Mesendoderm (in vitro differentiated cells): ENCODE measurements around the gene SIGLEC9.

Experiments used
- DNase-seq: peaks from one replicate; pipeline ENCODE4 v3.0.0; 2013
- H2AK5ac ChIP-seq: 2 replicates; pipeline ENCODE4 v1.6.1; 2013; ENCODE audit warnings: low read length, inconsistent platforms
- H2BK120ac ChIP-seq: 2 replicates; pipeline ENCODE4 v1.6.1; 2013; ENCODE audit warnings: low read depth, mild to moderate bottlenecking, low read length, moderate library complexity, mixed read lengths
- H2BK15ac ChIP-seq: replicated peaks from 2 replicates; pipeline ENCODE4 v1.6.1; 2013; ENCODE audit warnings: low read depth, mild to moderate bottlenecking, moderate library complexity
- H2BK5ac ChIP-seq: 2 replicates; pipeline ENCODE4 v1.6.1; 2013; ENCODE audit warnings: low read length, inconsistent platforms
- H3K18ac ChIP-seq: 2 replicates; pipeline ENCODE4 v1.6.1; 2013; ENCODE audit warnings: mild to moderate bottlenecking, low read length, mixed read lengths
- H3K23ac ChIP-seq: one replicate; pipeline ENCODE4 v1.6.1; 2013; ENCODE audit warnings: low read length
- H3K27ac ChIP-seq: 2 replicates; pipeline ENCODE4 v1.5.1; 2013; ENCODE audit warnings: low read depth, mild to moderate bottlenecking, inconsistent platforms, low read length, moderate library complexity
- H3K27me3 ChIP-seq: 2 replicates; pipeline ENCODE4 v1.6.1; 2013; ENCODE audit warnings: low read length, control low read depth, mild to moderate bottlenecking, inconsistent platforms; ENCODE audit not compliant: insufficient read depth, poor library complexity
- H3K36me3 ChIP-seq: 2 replicates; pipeline ENCODE4 v1.6.1; 2013; ENCODE audit warnings: low read length, inconsistent platforms; ENCODE audit not compliant: control insufficient read depth, insufficient read depth
- H3K4ac ChIP-seq: one replicate; pipeline ENCODE4 v1.6.1; 2013; ENCODE audit warnings: low read depth, mild to moderate bottlenecking, low read length, moderate library complexity
- H3K4me1 ChIP-seq: 2 replicates; pipeline ENCODE4 v1.6.1; 2013; ENCODE audit warnings: low read depth, low read length, inconsistent platforms; ENCODE audit not compliant: control insufficient read depth
- H3K4me2 ChIP-seq: 2 replicates; pipeline ENCODE4 v1.6.1; 2013; ENCODE audit warnings: low read length
- H3K4me3 ChIP-seq: 2 replicates; pipeline ENCODE4 v1.5.1; 2013; ENCODE audit warnings: mild to moderate bottlenecking, low read length
- H3K56ac ChIP-seq: one replicate; pipeline ENCODE4 v1.6.1; 2013; ENCODE audit warnings: low read length
- H3K79me1 ChIP-seq: 2 replicates; pipeline ENCODE4 v1.6.1; 2013; ENCODE audit warnings: low read length, inconsistent platforms
- H3K79me2 ChIP-seq: 2 replicates; pipeline ENCODE4 v1.6.1; 2013; ENCODE audit warnings: mild to moderate bottlenecking, low read length; ENCODE audit not compliant: control insufficient read depth, insufficient read depth
- H3K9ac ChIP-seq: 2 replicates; pipeline ENCODE4 v1.6.1; 2013; ENCODE audit warnings: low read length, inconsistent platforms
- H4K5ac ChIP-seq: one replicate; pipeline ENCODE4 v1.6.1; 2013; ENCODE audit warnings: low read length
- H4K8ac ChIP-seq: one replicate; pipeline ENCODE4 v1.6.1; 2013; ENCODE audit warnings: low read depth, mild to moderate bottlenecking, control low read depth, low read length, moderate library complexity
- WGBS: extraction: QIAGEN DNeasy Blood & Tissue Kit; methylation state at CpG from one replicate; pipeline ENCODE4 v1.1.7; 2013; ENCODE audit warnings: low lambda C conversion rate, missing lambda C conversion rate; ENCODE audit not compliant: insufficient coverage; ENCODE audit errors: extremely low coverage; 5-methylcytosine and 5-hydroxymethylcytosine counted together

Gene SIGLEC9

DNA sequence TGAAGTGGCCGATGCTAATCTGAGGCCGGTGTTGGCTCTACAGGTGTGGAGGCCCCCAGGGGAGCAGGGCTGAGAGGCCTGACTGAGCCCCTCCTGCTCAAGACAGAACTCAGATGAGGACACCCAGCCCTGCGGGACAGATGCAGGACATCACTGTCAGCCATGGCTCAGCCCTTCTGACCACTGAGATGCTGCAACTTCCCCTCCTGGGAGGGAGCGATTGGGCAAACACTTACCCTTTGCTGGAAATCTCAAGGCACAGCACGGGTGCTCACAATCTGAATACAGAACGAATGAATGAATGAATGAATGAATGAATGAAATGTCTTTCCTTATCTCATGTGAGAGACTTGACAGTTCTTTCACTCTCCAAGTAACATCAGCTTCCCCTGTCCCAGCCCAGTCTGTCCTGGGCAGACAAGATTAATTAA is 13.9 kb downstream of the SIGLEC9 start:
- no peak overlapping the region for H3K23ac ChIP-seq
- H2AK5ac ChIP-seq: no peak overlapping the region
- no peak overlapping the region for H4K5ac ChIP-seq
- no peak overlapping the region for H2BK5ac ChIP-seq
- no peak overlapping the region for H2BK15ac ChIP-seq
- no peak overlapping the region for H3K4ac ChIP-seq
- H3K4me3 ChIP-seq: no peak overlapping the region
- no peak overlapping the region for H3K9ac ChIP-seq
- no peak overlapping the region for H3K56ac ChIP-seq
- no peak overlapping the region for H3K27ac ChIP-seq
- H3K4me2 ChIP-seq: no peak overlapping the region
- no peaks in the 10 kb centered on the region for H3K79me1 ChIP-seq
- no peaks in the 10 kb centered on the region for H3K4me1 ChIP-seq
- WGBS: no CpG with 5 or more reads among the region's 6 CpGs
- H3K27me3 ChIP-seq: no peaks in the 10 kb centered on the region
- H3K18ac ChIP-seq: no peak overlapping the region
- H3K36me3 ChIP-seq: no peaks in the 10 kb centered on the region
- no peaks in the 10 kb centered on the region for H3K79me2 ChIP-seq
- H4K8ac ChIP-seq: no peak overlapping the region
- H2BK120ac ChIP-seq: no peak overlapping the region
- DNase-seq: no peak

- Histone ChIP-seq H4K8ac (no peak overlapping the region), H3K23ac (no peak overlapping the region), H3K18ac (no peak overlapping the region), H4K5ac (no peak overlapping the region), H2BK5ac (no peak overlapping the region), H3K4me2 (no peak overlapping the region), H2BK15ac (no peak overlapping the region), H3K56ac (no peak overlapping the region), H2BK120ac (no peak overlapping the region), H3K27me3 (no peaks in the 10 kb centered on the region), H3K79me1 (no peaks in the 10 kb centered on the region), H3K4ac (no peak overlapping the region), H3K4me3 (no peak overlapping the region), H3K9ac (no peak overlapping the region), H2AK5ac (no peak overlapping the region), H3K4me1 (no peaks in the 10 kb centered on the region), H3K36me3 (no peaks in the 10 kb centered on the region), H3K27ac (no peak overlapping the region), H3K79me2 (no peaks in the 10 kb centered on the region)
- DNase-seq: no peak
- no CpG with 5 or more reads among the region's 4 CpGs for WGBS
Measured at GRCh38 chr19:51139299-51140014, 14.8 kb downstream of the SIGLEC9 start.

GRCh38 chr19:51140441-51140840 is 15.7 kb downstream of the SIGLEC9 start:
- Histone ChIP-seq H3K4ac (no peak overlapping the region), H4K8ac (no peak overlapping the region), H2BK5ac (no peak overlapping the region), H3K9ac (no peak overlapping the region), H3K79me1 (no peaks in the 10 kb centered on the region), H3K4me2 (no peak overlapping the region), H3K56ac (no peak overlapping the region), H3K27ac (no peak overlapping the region), H2BK120ac (no peak overlapping the region), H3K27me3 (no peaks in the 10 kb centered on the region), H2AK5ac (no peak overlapping the region), H3K18ac (no peak overlapping the region), H3K4me3 (no peak overlapping the region), H3K4me1 (no peaks in the 10 kb centered on the region), H3K79me2 (no peaks in the 10 kb centered on the region), H3K36me3 (no peaks in the 10 kb centered on the region), H2BK15ac (no peak overlapping the region), H4K5ac (no peak overlapping the region), H3K23ac (no peak overlapping the region)
- no CpG with 5 or more reads among the region's 6 CpGs for WGBS
- DNase-seq: no peak

DNA sequence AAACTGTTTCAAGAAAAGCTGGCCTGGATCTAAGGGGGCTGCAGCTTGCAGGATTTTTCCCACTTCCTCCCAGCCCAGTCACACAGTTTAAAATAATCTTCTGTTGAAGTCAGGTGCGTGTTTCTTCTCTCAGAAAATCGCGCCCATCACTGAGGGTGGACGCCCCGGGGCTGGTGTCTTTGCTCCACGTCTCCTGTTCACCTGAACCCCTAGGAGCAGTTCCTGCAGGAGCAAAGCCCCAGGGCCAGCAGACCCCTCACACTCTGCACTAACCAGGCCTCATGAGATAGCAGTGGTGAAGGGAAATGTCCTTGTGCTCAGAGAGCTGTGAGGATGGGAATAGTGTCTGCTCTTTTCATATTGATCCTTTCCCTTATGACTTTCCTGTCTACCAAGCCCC is 16.5 kb downstream of the SIGLEC9 start:
- no peak overlapping the region for H3K4ac ChIP-seq
- DNase-seq: no peak
- no peak overlapping the region for H2AK5ac ChIP-seq
- no peaks in the 10 kb centered on the region for H3K4me1 ChIP-seq
- H2BK5ac ChIP-seq: no peak overlapping the region
- H2BK15ac ChIP-seq: no peak overlapping the region
- H3K56ac ChIP-seq: no peak overlapping the region
- no peak overlapping the region for H3K4me2 ChIP-seq
- H3K23ac ChIP-seq: no peak overlapping the region
- H3K4me3 ChIP-seq: no peak overlapping the region
- H3K79me2 ChIP-seq: no peaks in the 10 kb centered on the region
- H3K18ac ChIP-seq: no peak overlapping the region
- no peak overlapping the region for H4K8ac ChIP-seq
- no peak overlapping the region for H4K5ac ChIP-seq
- no peaks in the 10 kb centered on the region for H3K36me3 ChIP-seq
- no peaks in the 10 kb centered on the region for H3K79me1 ChIP-seq
- H2BK120ac ChIP-seq: no peak overlapping the region
- no peak overlapping the region for H3K27ac ChIP-seq
- H3K9ac ChIP-seq: no peak overlapping the region
- H3K27me3 ChIP-seq: no peaks in the 10 kb centered on the region
- WGBS: no CpG with 5 or more reads among the region's 6 CpGs

DNA sequence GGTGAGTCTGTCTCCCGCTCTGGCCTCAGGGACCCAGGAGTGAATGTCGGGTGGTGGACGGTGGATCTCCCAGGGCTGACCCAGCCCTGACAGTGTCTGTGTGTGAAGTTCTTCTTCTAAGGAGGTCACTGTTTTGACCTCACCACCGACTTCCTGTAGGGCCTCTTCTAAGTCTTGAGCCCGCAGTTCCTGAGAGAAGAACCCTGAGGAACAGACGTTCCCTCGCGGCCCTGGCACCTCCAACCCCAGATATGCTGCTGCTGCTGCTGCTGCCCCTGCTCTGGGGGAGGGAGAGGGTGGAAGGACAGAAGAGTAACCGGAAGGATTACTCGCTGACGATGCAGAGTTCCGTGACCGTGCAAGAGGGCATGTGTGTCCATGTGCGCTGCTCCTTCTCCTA is 17.4 kb downstream of the SIGLEC9 start, which contains the start of gene SIGLEC7:
Gene SIGLEC7 (plus strand): TSS at position 183 of the 400 bp plus-strand sequence. CDS start 69 bp downstream, at position 252.
- Histone ChIP-seq H3K4me1 (no peaks in the 10 kb centered on the region), H2AK5ac (no peak within 1 kb of the TSS), H3K79me2 (no peaks in the 10 kb centered on the region), H3K56ac (no peak within 1 kb of the TSS), H3K4ac (no peak within 1 kb of the TSS), H3K79me1 (no peaks in the 10 kb centered on the region), H4K5ac (no peak within 1 kb of the TSS), H3K23ac (no peak within 1 kb of the TSS), H2BK120ac (no peak within 1 kb of the TSS), H3K18ac (no peak within 1 kb of the TSS), H3K4me2 (no peak within 1 kb of the TSS), H2BK15ac (no peak within 1 kb of the TSS), H2BK5ac (no peak within 1 kb of the TSS), H3K36me3 (no peaks in the 10 kb centered on the region), H3K27ac (no peak within 1 kb of the TSS), H3K9ac (no peak within 1 kb of the TSS), H3K4me3 (no peak within 1 kb of the TSS), H4K8ac (no peak within 1 kb of the TSS), H3K27me3 (no peaks in the 10 kb centered on the region)
- no CpG with 5 or more reads among the region's 14 CpGs for WGBS
- DNase-seq: no peak
